Smooth muscle cell (in vitro differentiated cells): ENCODE data around the gene SAPCD1. TPM values are rescaled to one million over a fixed set of nuclear protein-coding genes. Genes with fewer than 3 reads are reported as not detected.

Experiments
- DNase-seq: peaks from one replicate; lab custom pipeline; 2025; ENCODE audit not compliant: unreplicated experiment; lab: John Stamatoyannopoulos, UW
- H2AFZ ChIP-seq: fragments of 200-600 bp; sonication (generic); 2 replicates; pipeline ENCODE4 v1.6.0; 2016; ENCODE audit warnings: antibody characterized with exemption, low read depth, mild to moderate bottlenecking
- H3F3A ChIP-seq: fragments of 200-600 bp; sonication (generic); 2 replicates; pipeline ENCODE4 v1.6.0; 2017; ENCODE audit warnings: antibody characterized with exemption, low read depth
- H3K27ac ChIP-seq: fragments of 200-600 bp; sonication (generic); 2 replicates; pipeline ENCODE4 v1.5.1; 2016; ENCODE audit warnings: low read depth, mild to moderate bottlenecking
- H3K27me3 ChIP-seq: fragments of 200-600 bp; sonication (generic); 2 replicates; pipeline ENCODE4 v1.6.1; 2016; ENCODE audit warnings: low read depth, mild to moderate bottlenecking
- H3K36me3 ChIP-seq: fragments of 200-600 bp; sonication (generic); 2 replicates; pipeline ENCODE4 v1.5.1; 2016; ENCODE audit warnings: low read depth
- H3K4me1 ChIP-seq: fragments of 200-600 bp; sonication (generic); 2 replicates; pipeline ENCODE4 v1.5.1; 2016; ENCODE audit warnings: low read depth
- H3K4me2 ChIP-seq: fragments of 200-600 bp; sonication (generic); 2 replicates; pipeline ENCODE4 v1.6.0; 2016; ENCODE audit warnings: mild to moderate bottlenecking
- H3K4me3 ChIP-seq: fragments of 200-600 bp; sonication (generic); 2 replicates; pipeline ENCODE4 v1.5.1; 2016; ENCODE audit warnings: mild to moderate bottlenecking
- H3K79me2 ChIP-seq: fragments of 200-600 bp; sonication (generic); 2 replicates; pipeline ENCODE4 v1.6.0; 2016; ENCODE audit warnings: low read depth, mild to moderate bottlenecking
- H3K9ac ChIP-seq: fragments of 200-600 bp; sonication (generic); 2 replicates; pipeline ENCODE4 v1.6.0; 2016; ENCODE audit warnings: low read depth
- H3K9me3 ChIP-seq: fragments of 200-600 bp; sonication (generic); replicated peaks from 2 replicates; pipeline ENCODE4 v1.5.1; 2016; ENCODE audit warnings: low read depth
- H4K20me1 ChIP-seq: fragments of 200-600 bp; sonication (generic); 2 replicates; pipeline ENCODE4 v1.6.0; 2016; ENCODE audit warnings: low read depth
- WGBS: methylation state at CpG from one replicate; pipeline ENCODE4 v1.1.7; 2016; ENCODE audit warnings: low lambda C conversion rate; 5-methylcytosine and 5-hydroxymethylcytosine counted together
- polyA plus RNA-seq: library from polyadenylated mRNA; unstranded; fragments of >200 nt; fragmentation: Nextera tagmentation; extraction: Ambion mirVana; gene quantifications from 2 replicates; pipeline ENCODE4 v1.2.1, GENCODE V29; 2016
- total RNA-seq: library from RNA; depleted of rRNA; stranded (reverse); fragments of >200 nt; gene quantifications from 2 replicates; pipeline ENCODE4 v1.2.3, GENCODE V29; 2014
- TF ChIP-seq, protein P1 (sequence below): fragments of 200-600 bp; sonication (generic); IDR thresholded peaks from 2 replicates; pipeline ENCODE4 v1.5.1; 2017; ENCODE audit warnings: borderline replicate concordance, mild to moderate bottlenecking, antibody characterized with exemption; ENCODE audit not compliant: insufficient read depth, poor library complexity, severe bottlenecking

Gene SAPCD1
- total and polyA plus RNA-seq, 2 experiments from 2014 or later, result 1.4 TPM; not detected in 1

DNA sequence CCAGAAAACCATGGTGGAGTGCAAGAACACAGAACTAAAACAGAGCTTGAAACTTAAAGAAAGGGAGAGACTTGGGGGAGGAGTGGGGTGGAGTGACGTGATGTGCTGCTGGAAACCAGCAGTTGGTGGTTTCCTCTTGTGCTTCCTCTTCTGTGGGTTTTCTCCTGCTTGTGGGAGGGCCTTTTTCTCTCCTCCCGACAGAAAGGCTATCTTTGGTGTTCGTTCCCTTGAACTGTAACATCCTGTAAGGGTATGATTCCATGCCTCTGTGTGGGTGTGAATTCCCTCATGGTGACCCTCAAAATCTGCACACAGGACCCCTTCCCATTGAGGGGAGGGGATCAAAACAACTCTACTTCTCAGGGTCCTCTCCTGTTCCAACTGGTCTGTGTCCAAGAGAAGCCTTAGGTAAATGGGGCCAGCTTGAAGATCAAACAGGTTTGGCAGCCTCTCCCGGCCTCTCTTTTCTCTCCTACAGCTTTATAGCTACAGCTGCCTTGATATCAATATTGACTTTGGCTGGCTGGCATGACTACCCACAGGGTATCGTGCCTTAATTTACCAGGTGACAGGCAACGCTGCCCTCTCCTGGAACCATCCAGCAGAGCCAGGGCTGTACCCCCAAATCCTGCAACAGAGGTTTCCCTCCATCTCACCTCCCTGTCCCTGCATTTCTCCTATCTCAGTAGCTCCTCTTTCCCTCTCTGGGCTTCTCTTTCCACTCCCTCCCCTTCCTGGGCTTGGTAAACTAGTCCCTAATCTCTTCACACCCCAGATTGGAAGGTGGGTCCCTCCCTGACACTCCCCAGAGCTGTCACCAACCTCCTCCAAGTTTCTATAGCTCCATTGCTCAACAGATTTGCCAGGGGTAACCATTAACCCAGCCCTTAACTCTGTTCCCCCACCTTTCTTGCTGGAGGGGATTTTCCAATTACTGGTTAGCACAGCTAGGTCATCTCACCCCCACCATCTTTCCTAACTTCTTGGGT is 24.2 kb upstream of the SAPCD1 start:
- H3K9me3 ChIP-seq, result no peaks in the 10 kb centered on the region
- no peaks in the 10 kb centered on the region for H3K27me3 ChIP-seq
- peaks cover 45% of the 10 kb centered on the region for H3K4me1 ChIP-seq
- peaks cover 34% of the 10 kb centered on the region for H3F3A ChIP-seq
- peaks cover 36% of the 10 kb centered on the region for H3K79me2 ChIP-seq
- H3K36me3 ChIP-seq, result no peaks in the 10 kb centered on the region
- H3K4me3 ChIP-seq, result peak overlapping the region; percentile 99
- H3K9ac ChIP-seq, result peak overlapping the region; percentile 41
- H3K4me2 ChIP-seq, result peak overlapping the region; percentile 100
- peaks cover 17% of the 10 kb centered on the region for H4K20me1 ChIP-seq
- WGBS, result 26% methylated on average over 6 of the region's 6 CpGs
- DNase-seq, result no peak
- H3K27ac ChIP-seq, result peak overlapping the region; percentile 84
- peak overlapping the region; percentile 12 for H2AFZ ChIP-seq
- TF ChIP-seq, protein P1, sequence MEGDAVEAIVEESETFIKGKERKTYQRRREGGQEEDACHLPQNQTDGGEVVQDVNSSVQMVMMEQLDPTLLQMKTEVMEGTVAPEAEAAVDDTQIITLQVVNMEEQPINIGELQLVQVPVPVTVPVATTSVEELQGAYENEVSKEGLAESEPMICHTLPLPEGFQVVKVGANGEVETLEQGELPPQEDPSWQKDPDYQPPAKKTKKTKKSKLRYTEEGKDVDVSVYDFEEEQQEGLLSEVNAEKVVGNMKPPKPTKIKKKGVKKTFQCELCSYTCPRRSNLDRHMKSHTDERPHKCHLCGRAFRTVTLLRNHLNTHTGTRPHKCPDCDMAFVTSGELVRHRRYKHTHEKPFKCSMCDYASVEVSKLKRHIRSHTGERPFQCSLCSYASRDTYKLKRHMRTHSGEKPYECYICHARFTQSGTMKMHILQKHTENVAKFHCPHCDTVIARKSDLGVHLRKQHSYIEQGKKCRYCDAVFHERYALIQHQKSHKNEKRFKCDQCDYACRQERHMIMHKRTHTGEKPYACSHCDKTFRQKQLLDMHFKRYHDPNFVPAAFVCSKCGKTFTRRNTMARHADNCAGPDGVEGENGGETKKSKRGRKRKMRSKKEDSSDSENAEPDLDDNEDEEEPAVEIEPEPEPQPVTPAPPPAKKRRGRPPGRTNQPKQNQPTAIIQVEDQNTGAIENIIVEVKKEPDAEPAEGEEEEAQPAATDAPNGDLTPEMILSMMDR, result peak; percentile 19

DNA sequence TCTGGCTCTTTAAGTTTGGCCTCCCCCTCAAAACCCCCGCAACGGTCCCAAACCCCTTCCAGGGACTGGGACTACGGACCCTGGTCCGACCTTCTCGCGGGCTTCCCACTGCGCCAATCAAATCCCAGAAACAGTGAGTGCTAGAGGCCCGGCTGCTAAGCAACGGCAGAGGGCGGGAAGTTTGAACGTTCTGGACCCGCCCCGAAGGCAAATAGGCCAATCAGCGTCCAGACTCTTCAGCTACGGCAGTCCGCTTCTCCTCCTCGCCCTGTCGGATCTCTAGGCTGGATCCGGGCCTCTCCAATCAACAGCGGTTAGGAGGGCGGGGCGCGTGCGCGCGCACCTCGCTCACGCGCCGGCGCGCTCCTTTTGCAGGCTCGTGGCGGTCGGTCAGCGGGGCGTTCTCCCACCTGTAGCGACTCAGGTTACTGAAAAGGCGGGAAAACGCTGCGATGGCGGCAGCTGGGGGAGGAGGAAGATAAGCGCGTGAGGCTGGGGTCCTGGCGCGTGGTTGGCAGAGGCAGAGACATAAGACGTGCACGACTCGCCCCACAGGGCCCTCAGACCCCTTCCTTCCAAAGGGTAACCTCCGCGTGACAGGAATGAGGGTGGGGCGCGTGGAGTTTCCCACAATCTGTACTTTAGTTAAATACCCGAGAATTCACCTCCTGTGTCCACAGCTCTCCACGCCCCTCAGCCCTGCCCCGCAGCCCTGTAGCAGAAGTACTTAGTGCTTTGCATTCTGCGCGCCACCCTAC is 22.6 kb upstream of the SAPCD1 start, which contains the start of gene MSH5:
TSS of gene MSH5 (plus strand) at position 367 of the 758 bp plus-strand sequence. CDS start 462 bp downstream, outside the sequence.
- TF ChIP-seq, protein P1, result no peak
- H3K27ac ChIP-seq, result peak within 1 kb of the TSS; percentile 87
- peak within 1 kb of the TSS; percentile 41 for H3K9ac ChIP-seq
- 3% methylated on average over 56 of the region's 58 CpGs for WGBS
- DNase-seq, result peak; percentile 88
- peak within 1 kb of the TSS; percentile 96 for H3K4me2 ChIP-seq
- peak within 1 kb of the TSS; percentile 63 for H2AFZ ChIP-seq
- H3K27me3 ChIP-seq, result no peaks in the 10 kb centered on the region
- H4K20me1 ChIP-seq, result peaks cover 2% of the 10 kb centered on the region
- H3K4me1 ChIP-seq, result peaks cover 49% of the 10 kb centered on the region
- H3F3A ChIP-seq, result peaks cover 21% of the 10 kb centered on the region
- H3K36me3 ChIP-seq, result no peaks in the 10 kb centered on the region
- no peaks in the 10 kb centered on the region for H3K9me3 ChIP-seq
- peaks cover 21% of the 10 kb centered on the region for H3K79me2 ChIP-seq
- H3K4me3 ChIP-seq, result peak within 1 kb of the TSS; percentile 63

DNA sequence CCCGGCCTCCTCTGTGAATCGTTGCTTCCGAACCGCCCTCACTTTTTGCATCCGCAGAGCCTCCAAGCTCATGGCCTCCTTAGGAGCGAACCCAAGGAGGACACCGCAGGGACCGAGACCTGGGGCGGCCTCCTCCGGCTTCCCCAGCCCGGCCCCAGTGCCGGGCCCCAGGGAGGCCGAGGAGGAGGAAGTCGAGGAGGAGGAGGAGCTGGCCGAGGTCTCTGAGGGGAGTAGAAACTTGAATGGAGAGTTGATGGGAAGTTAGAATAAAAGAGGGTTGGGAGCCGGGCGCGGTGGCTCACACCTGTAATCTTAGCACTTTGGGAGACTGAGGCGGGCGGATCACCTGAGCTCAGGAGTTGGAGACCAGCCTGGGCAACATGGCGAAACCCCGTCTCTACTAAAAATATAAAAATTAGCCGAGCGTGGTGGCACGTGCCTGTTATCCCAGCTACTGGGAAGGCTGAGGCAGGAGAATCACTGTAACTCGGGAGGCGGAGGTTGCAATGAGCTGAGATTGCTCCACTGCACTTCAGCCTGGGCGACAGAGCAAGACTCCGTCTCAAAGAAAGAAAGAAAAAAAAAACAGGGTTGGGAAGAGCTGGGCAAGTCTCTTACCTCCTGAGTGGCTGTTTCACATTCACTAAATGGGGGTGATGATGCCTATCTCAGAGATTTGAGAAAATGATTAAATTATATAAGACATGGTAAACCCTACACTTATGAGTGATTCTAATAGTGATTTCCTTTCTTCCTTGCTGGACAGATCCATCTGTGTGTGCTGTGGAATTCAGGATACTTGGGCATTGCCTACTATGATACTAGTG is 21.8 kb upstream of the SAPCD1 start:
- Histone ChIP-seq H3K4me3 (peak overlapping the region; percentile 63), H3K27me3 (no peaks in the 10 kb centered on the region), H2AFZ (peak overlapping the region; percentile 63), H3K79me2 (peaks cover 14% of the 10 kb centered on the region), H3K4me2 (peak overlapping the region; percentile 96), H3K4me1 (peaks cover 49% of the 10 kb centered on the region), H3K36me3 (no peaks in the 10 kb centered on the region), H3K9ac (peak overlapping the region; percentile 41), H3K9me3 (no peaks in the 10 kb centered on the region), H4K20me1 (no peaks in the 10 kb centered on the region), H3K27ac (peak overlapping the region; percentile 38), H3F3A (peaks cover 18% of the 10 kb centered on the region)
- TF ChIP-seq, protein P1, result no peak
- no peak for DNase-seq
- 38% methylated on average over 29 of the region's 29 CpGs for WGBS
